Activated CD4-positive, alpha-beta T cell treated with anti-CD3 and anti-CD28 coated beads for 4 hours (primary cell): ENCODE data around the gene SDR39U1.

Source experiments
- DNase-seq, 2 donors: peaks; one replicate each; pipeline ENCODE4 v3.0.0-alpha.2; 2020

The SDR39U1 gene

DNA sequence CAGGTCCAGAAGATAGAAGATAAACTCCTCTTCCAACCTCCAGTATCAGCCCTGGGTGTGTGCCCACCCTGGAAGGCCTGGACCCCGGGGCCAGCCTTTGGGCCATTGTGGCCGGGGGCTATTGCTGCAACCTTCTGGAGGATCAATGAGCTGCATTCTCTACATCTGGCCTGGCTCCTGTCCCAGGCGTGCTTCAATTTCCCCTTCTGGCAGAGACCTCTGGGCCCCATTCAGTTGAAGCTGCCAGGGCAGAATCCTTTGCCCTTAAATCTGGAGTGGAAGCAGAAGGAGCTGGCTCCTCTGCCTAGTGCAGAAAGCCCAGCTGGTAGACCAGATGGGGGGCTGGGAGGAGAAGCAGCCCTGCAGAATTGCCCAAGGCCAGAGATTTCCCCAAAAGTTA is 33.8 kb downstream of the SDR39U1 start:
- DNase-seq = no peak

DNA sequence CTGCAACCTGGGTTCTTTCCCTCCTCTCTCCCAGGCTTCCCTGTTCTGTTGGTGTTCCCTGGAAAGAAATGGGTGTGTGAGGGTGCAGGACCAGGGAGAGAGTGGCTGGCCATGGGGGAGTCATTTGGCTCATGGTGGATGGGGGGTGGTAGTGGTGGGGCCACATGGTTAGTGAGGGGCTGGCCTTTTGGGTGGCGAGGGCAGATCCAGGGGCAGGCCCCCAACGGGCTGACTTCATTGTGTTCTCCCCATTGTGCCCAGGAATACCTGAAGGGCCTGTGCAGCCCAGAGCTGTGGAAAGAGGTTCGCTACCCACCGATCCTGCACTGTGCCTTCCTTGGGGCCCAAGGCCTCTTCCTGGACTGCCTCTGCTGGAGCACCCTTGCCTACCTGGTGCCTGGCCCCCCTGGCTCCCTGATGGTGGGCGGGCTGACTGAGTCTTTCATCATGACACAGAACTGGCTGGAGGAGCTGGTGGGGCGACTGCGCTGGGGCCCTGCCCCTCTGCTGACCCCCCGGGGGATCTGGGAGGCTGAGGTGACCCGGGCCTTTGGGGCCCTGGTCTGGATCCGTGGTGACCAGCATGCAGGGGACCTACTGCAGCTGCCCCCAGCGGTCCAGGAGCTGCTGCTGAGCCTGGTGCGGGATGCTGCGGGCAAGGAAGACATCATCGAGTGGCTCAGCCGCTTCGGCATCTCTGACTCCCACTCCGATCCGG is 34.8 kb downstream of the SDR39U1 start:
- no peak for DNase-seq

DNA sequence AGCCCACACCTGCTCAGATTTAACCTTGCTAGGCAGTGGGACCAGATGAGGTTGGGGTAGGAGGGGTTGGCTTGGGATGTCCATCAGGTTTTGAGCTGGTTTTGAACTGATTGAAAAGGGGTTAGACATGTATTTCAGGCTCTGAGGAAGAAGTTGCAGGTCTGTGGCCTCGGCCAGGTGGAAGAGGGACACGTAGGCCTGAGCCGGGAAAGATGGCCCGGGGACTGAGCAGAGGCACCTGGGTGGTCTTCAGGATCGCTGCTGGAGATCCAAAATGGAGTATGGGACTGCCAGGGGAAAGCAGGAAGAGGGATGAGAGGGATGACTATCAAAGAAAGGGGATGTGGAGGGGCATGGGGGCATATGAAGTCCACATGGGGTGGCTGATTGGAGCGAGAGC is 36.2 kb downstream of the SDR39U1 start:
- DNase-seq = no peak

DNA sequence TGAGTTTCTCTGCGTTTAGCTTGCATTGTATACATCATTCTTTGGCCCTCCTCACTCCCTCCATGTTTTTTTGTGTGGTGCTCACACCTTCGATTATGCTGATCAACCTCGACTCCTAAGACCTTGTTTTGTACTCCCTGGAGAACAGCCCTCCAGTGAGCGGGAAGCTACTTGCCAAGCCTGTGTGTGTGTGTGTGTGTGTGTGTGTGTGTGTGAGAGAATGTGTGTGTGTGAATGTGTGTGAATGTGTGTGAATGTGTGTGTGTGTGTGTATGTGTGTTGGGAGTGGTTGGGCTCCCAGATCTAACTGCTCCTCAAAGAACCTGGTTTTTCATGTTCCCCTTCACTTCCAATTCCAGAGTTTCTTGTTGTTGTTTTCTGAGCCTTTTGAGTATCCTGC is 37.8 kb downstream of the SDR39U1 start:
- DNase-seq = no peak

DNA sequence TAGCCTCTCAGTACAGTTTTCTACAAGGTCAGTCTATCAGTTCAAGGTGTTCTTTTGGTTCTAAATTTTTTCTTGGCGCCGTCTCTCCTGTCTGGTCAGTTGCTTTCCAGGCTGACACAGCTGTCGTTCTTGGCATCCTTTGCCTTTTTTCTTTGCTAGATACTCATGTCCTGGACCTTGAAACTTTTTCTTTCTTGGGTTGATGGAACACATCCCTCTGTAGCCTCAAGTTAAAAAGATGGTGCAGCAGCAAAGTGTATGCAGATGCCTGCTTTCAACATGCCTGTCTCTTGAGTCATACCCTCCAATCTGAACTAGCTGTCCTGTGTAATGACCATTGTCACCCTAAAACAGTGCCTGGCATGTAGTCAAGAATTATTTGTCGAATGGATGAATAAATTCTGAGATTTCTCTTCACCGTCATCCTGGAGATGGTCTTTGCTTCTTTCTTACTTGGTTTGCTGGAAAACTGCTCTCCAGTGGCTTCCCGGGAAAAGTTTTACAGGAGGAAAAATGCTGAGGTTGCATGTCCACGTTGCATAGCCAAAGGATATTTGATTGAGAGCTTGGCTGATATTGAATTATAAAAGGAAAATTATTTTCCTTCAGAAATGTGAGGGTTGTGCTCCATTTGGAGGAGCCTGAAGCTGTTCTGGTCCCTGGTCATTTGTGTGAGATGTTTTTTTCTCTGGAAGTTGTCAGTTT is 39.1 kb downstream of the SDR39U1 start:
- no peak for DNase-seq

DNA sequence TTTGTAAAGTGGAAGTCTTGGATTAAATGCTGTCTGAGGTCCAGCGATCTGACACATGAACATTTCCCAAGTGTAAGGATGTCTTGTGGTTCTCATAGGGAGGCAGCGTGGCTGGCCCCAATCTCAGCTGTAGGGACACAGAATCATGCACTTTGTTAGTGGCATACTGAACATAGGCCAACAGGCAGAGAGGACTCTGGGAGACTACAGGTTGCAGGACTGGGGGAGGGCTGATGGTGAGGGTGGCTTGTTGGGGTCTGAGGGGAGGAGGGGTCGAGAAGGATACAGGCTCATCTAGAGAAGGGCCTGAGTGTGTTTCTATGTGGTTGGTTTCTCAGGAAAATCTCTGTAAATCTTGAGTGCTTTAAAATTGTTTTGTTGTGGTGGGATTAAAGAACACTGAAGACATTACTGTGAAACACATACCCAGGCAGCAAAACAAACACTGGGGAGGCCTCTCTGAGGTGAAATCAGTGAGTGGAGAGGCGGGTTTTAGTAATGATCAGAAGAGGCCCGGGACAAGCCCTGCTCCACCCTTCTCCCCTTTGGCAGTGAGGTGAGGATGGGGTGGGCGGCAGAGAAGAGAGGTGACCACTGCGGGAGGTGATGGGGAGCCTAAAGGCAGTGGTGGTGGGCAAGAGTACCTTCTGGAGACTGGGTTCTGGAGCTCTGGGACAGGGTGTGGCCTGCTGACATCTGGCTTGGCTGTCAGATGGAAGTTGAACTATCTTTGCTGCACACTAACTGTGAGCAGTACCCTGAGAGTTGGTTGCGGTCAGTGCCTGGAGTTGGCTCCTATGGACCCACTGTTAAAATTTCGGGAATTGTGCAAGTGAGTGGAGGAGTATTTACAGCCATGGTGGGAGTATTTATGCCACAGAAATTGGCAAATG is 40.5 kb downstream of the SDR39U1 start:
- DNase-seq = no peak

DNA sequence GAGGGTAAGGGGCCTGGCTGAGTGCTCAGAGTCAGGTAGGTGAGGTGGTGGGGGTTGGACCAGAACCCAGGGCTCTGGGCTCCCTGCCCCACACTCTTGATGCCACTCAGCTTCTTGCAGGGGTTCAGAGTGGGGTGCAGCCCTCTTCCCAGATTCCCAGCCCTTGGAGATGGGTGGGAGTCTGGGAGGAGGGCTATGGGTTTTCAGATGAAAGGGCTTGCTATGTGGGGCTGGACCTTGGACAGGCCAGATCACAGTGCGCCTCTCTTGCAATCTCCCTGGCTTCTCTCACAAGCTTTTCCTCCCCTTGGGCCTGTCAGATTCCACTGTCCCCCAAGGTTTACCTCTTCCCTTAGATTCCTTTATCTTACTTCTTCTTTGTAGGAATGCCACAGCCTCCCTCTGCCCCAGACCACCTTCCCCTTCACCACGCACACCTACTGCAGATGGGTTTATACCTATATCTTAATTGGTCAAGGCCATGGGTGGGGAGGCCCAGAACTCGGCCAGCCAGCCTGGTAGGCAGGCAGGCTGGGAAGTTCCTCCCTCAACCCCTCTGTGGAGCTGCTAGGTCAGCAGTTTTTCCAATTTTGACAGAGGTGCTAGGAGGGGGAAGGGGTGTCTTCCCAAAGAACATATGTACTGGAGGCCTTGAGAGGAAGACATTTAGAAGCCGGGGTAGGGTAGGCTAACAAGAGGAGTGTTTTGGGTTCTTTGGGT is 42.4 kb downstream of the SDR39U1 start:
- no peak for DNase-seq

DNA sequence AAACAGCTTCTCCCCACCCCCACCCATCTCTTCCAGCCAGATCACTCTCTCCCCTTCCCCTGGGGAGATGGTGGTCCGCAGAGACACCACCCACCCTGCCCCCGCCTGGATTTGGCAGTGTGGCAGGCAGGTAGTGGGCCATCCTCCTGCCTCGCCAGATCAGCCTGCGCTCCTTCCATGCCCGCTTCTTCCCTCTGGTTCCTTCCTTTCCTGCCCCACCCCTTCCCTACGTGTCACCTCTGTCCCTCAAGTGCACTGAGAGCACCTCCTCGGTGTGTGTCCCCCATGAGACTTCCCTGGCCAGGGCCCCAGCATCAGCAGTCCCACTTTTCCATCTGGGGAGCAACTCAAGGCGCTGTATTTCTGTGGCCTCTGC is 43.1 kb downstream of the SDR39U1 start:
- no peak for DNase-seq

DNA sequence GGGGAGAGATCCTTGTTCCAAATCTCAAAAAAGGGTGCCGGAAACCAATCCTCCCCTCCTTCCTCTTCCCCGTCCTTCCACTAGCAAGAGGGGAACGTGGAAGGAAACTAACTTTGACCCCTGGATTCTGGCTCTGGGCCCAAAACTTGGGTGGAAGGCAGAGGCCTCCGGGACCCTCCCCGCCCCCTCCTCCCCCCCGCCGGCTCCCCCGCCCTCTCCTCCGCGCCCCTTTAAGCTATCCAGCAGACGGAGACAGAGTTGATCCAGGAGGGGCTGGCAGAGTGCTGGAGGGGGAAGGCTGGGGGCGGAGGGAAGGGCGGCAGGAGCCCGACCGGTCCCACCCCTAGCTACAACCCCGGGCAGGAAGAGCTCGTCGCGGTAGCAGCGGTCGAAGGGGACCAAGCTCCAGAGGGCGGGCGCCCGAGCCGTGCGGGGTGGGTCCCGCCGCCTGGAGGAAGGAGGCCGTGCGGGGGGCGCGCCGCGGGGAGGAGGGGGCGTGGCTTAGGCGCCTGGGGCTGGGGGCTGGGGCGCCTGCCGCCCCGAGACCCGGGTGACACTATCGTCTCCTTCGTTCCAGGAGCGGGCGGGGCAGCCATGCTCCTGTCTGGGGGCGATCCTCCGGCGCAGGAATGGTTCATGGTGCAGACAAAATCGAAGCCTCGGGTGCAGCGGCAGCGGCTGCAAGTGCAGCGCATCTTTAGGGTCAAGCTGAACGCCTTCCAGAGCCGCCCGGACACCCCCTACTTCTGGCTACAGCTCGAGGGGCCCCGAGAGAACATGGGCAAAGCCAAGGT is 43.7 kb downstream of the SDR39U1 start, which contains the start of gene NYNRIN:
TSS of gene NYNRIN (plus strand) at position 351 of the 794 bp plus-strand sequence. CDS start at position 595, 244 bp downstream.
- peak in 1 of 2 donors; percentile 16 for DNase-seq

DNA sequence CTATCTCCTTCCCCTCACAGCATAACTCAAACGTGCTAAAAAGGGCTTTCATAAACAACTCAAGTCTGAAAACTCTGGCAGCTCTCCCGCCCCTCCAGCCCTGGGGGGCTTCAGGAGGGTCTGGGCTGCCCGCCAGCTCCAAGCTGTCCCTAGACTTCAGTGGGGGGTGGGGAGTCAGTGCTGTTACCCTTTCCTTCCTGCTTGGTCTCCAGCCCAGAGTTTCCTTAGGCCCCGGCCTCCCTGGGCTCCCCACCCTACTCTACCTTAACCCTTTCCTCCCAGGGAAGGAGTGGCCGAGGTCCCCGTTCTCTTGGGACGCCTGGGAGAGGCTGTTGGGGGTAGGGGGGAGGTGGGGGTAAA is 44.3 kb downstream of the SDR39U1 start:
- no peak for DNase-seq

DNA sequence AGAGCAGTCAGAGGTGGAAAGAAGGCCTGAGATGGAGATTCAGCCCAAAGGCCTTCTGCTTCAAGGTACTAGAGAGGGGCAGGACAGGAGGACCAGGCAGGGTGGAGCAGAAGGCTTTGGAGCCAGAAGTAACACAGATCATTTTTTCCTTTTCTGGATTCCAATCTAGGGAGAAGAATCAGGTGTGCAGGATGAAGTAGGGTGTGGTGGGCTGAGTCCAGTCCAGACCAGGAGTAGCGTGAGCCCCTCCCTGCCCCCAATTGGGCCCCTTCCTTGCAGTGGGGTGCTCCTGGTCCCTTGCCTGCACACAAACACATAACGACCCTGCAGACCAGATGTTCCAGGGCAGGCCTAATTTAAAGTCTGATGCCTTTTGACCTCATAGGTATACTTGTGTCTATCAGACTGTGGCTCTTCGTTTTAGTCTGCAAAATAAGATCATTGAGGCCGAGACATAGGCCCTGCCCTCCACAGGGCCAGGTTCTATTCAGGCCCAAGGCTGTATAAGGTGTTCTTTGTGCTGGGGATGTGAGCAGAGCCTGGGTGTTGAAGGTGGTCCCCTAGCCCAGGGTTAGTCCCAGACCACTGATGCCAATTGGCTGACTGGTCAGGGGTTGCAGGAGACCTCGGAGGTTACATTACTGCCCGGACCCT is 44.8 kb downstream of the SDR39U1 start:
- DNase-seq = no peak

DNA sequence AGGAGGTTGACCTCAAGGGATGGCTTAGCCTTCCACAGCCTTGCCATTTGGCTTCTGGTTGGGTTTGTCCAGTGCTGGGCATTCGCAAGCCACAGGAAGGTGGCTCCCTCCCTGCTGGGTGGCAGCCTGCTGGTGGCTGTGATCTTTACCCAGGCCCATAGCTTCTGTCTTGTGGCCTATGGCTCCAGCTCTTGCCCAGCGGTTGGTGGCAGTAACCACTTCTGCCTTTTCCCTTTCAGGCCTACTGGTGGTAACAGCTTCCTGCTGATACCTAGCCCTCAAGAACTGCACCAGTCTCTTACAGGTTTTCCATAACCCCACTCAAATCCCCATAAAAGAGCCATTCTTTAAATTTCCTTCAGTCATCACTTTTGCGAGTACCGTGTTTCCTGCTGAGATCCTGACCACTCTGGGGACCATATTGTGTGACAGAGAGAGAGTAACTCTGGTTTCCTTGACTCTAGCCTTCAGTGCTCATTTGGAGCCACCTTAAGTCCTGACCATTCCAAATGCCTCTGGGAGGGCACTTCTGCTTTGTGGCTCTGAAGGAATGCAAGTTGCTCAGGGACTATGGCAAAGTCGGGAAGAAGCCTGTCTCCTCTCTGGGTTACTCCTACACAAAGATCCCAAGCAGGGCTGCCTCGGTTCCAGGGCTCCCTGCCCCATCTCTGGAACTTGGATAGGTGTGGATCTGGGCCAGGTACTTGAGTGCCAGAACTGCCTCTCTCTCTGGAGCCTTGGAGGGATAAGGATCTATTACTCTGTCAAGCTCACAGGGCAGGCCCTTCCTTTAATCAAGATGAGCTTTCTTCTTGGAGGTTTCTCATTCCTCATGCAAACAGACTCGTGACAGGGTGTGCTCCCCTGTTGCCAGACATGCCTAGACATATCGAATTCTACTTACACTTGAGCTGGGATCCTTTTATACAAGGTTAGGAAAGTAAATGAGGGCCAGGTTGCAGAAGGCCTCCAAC is 46.7 kb downstream of the SDR39U1 start:
- DNase-seq = no peak

DNA sequence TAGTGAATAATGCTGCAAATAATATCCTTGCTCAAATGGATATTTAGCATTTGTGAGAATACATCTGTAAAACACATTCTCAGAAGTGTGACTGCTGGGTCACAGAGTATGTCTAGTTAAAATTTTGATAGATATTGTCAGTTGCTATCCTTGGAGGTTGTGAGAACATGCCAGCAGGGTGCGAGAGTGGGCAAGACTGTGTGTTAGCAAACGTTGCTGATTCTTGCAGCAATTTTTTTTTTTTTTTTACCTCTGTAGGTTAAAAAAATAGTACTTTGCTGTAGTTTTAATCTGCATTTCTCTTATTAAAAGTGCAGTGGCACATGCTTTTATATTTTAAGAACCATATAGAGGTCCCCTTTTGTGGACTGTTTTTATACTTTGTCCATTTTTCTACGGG is 48.3 kb downstream of the SDR39U1 start:
- DNase-seq = no peak

DNA sequence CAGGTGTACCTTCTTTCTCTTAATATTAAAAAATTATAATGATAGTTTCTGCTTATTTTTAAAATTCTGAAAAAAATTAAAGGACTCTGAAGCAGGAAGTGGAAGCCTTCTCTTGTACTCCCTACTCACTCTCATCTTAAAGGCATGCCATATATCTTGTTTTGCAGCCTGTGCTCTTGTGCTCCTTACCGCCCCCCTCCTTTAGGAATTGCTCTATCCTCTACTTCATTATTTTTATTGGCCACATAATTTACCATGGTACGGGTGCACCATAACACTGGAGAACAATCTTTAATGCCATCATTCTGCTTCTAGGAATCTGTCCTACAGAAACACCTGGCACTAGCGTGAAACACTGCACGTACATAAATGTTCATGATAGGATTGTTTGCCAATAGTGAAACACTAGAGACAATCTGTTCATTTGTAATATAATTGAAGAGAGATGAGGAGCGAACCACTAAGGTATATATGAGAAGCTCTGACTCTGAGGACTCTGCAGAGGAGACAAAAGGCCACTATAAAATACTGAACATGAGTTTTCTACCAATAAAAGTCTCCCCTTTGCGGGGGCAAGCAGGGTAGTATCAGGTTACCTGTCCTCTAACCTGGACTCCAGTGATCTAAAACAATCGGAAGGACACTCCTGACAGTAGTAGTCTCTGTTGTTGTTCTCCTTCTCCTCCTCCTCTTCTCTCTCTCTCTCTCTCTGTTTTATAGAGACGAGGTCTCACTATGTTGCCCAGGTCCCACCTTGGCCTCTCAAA is 50.1 kb downstream of the SDR39U1 start:
- no peak for DNase-seq

DNA sequence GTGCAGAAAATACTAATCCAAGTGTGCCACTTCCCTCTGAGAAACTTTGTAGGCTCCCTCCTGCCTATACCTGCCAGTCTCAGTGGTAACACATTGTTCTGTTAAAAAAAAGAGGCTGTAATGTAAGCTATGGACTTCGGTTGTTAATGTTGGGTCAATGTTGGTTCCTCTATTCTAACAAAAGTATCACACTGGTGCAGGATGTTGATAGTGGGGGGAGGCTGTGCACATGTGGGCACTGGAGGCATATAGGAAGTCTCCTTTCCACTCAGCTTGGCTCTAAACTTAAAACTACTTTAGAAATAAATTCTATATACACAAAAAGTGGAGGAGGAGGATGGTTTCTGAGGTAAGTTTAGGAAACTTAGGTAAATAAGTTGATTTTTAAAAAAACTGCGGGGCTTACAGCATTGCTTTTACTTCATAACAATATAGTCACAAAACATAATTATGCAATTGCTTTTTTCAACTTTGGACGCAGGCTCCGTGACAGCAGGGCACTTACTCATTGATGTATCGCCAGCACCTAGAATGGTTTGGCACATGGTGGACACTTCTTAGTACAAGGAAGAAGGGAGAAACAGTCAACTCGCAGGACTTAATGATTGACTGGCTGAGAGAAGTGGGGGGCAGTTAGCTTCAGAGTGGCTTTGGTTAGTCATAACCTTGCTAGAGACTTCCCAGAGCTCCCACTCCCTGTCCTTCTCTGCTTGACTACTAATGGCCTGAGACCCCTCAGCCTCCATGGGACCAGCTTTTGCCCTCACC is 51.7 kb downstream of the SDR39U1 start:
- no peak for DNase-seq
